DOHH2 (cell line): ENCODE measurements around the gene LCA5L.

Experiments
- EZH2phosphoT487 ChIP-seq: fragments of 200-600 bp; sonication (generic); IDR thresholded peaks from 2 replicates; pipeline ENCODE4 v1.6.1; 2017; ENCODE audit warnings: borderline replicate concordance, mild to moderate bottlenecking, antibody characterized with exemption, low read length, moderate library complexity, mixed read lengths
- TF ChIP-seq, protein P1 (sequence below): fragments of 200-600 bp; sonication (generic); IDR thresholded peaks from one replicate; pipeline ENCODE4 v1.5.1; 2014; ENCODE audit warnings: antibody characterized with exemption, mild to moderate bottlenecking, low read depth, low read length; ENCODE audit not compliant: poor library complexity, severe bottlenecking

DNA sequence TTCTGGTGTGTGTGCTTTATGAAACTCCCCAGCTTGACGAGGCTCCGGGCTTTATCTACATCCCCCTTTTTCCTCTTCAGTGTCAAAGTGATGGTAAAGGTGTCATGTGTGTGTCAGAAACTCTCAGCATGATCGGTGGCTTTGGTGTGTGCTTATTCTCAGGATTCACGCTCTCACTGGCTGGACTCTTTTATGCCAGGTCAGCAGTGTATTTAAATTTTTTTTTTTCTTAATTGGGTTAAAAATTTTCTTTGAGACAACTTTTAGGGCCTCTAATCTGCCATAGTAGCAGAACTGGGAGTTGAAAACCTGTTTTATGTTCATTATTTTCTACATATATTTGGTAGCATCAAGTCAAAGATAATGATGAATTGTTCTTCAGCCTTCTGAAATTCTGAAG is 27.2 kb upstream of the LCA5L start:
- TF ChIP-seq, protein P1, sequence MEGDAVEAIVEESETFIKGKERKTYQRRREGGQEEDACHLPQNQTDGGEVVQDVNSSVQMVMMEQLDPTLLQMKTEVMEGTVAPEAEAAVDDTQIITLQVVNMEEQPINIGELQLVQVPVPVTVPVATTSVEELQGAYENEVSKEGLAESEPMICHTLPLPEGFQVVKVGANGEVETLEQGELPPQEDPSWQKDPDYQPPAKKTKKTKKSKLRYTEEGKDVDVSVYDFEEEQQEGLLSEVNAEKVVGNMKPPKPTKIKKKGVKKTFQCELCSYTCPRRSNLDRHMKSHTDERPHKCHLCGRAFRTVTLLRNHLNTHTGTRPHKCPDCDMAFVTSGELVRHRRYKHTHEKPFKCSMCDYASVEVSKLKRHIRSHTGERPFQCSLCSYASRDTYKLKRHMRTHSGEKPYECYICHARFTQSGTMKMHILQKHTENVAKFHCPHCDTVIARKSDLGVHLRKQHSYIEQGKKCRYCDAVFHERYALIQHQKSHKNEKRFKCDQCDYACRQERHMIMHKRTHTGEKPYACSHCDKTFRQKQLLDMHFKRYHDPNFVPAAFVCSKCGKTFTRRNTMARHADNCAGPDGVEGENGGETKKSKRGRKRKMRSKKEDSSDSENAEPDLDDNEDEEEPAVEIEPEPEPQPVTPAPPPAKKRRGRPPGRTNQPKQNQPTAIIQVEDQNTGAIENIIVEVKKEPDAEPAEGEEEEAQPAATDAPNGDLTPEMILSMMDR = no peak
- no peak for TF ChIP-seq EZH2phosphoT487
